Measurements from ENCODE around the gene DNAH12. TPM values are rescaled to one million over a fixed set of nuclear protein-coding genes. Genes with fewer than 3 reads are reported as not detected.
"Not testable (repeated sequence)": the region's sequence is repeated elsewhere in the genome, so short reads cannot be mapped to it uniquely, and the experiment has no call there.

Gene DNAH12
- total and polyA plus RNA-seq, 9 of the 15 experiments (the other 6 are each of a cell fraction or from before 2014, with no cell fraction given): 0.01 to 0.04 (median 0.01) TPM; not detected in 5

DNA sequence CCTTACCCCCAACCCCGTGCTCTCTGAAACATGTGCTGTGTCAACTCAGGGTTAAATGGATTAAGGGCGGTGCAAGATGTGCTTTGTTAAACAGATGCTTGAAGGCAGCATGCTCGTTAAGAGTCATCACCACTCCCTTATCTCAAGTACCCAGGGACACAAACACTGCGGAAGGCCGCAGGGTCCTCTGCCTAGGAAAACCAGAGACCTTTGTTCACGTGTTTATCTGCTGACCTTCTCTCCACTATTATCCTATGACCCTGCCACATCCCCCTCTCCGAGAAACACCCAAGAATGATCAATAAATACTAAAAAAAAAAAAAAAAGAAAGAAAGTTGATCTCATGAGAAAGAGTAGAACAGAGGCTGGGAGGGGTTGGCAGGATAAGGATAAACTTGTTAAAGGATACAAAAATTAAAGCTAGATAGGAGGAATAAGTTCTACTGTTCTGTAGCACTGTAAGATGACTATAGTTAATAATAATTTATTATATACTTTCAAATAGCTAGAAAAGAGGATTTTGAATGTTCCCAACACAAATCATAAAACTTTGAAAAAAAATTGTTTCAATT lies 205.0 kb downstream of the DNAH12 start:
- H3K4me3 ChIP-seq; CTCF ChIA-PET (ENCODE audit: low intra/inter-chr PET ratio); H3K4me2 ChIP-seq (ENCODE audit: insufficient read depth, low read length); H3K9ac ChIP-seq (ENCODE audit: insufficient read depth in 1 of 2, low read depth in 2 of 2, low read length in 2 of 2); H3K9me1 ChIP-seq (ENCODE audit: control insufficient read depth, insufficient read depth, low read length); H3K4me1 ChIP-seq (replicated peaks in 1 of 2; ENCODE audit: control insufficient read depth in 2 of 2, insufficient read depth in 2 of 2, low read length in 2 of 2); BruUV-seq (replicated peaks); ATAC-seq; FAIRE-seq; in situ Hi-C loops (cut with MboI); H3K9me3 ChIP-seq (replicated peaks; ENCODE audit: control insufficient read depth, insufficient read depth, low read depth, low read length); H3K79me2 ChIP-seq (ENCODE audit: control insufficient read depth, insufficient read depth, low read length); H4K20me1 ChIP-seq (replicated peaks; ENCODE audit: control insufficient read depth, insufficient read depth, low read length); H2AFZ ChIP-seq (ENCODE audit: low read depth, low read length); POLR2A ChIA-PET; intact Hi-C loops (cut with micrococcal nuclease); H3K36me3 ChIP-seq (ENCODE audit: control insufficient read depth, insufficient read depth, low read length); DNase-seq (ENCODE audit: extremely low read depth in 1 of 4, low spot score in 3 of 4); H3K27me3 ChIP-seq (ENCODE audit: control insufficient read depth in 2 of 2, insufficient read depth in 2 of 2, low read length in 2 of 2); H3K27ac ChIP-seq (ENCODE audit: extremely low read depth, low read depth, low read length): not testable (repeated sequence)
- no CpG with 5 or more reads among the region's 7 CpGs for WGBS (ENCODE audit: insufficient coverage, low coverage, missing lambda C conversion rate)
- TF ChIP-seq, protein P1, sequence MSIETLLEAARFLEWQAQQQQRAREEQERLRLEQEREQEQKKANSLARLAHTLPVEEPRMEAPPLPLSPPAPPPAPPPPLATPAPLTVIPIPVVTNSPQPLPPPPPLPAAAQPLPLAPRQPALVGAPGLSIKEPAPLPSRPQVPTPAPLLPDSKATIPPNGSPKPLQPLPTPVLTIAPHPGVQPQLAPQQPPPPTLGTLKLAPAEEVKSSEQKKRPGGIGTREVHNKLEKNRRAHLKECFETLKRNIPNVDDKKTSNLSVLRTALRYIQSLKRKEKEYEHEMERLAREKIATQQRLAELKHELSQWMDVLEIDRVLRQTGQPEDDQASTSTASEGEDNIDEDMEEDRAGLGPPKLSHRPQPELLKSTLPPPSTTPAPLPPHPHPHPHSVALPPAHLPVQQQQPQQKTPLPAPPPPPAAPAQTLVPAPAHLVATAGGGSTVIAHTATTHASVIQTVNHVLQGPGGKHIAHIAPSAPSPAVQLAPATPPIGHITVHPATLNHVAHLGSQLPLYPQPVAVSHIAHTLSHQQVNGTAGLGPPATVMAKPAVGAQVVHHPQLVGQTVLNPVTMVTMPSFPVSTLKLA (conservative IDR thresholded peaks at IDR 0.05): peak; percentile 35 to 79; a peak in 3 of 4 replicates
- TF ChIP-seq ARID1B (IDR thresholded peaks at IDR 0.05) (peak; percentile 86), TRIM24 (IDR thresholded peaks at IDR 0.05) (peak; percentile 75; a peak in 3 of 4 replicates), L3MBTL2 (IDR thresholded peaks at IDR 0.05) (peak; percentile 73), EP400 (IDR thresholded peaks at IDR 0.05) (0 out of 2 replicates have a peak, but pooled peaks have one; percentile 34), SMARCA4 (IDR thresholded peaks at IDR 0.05) (peak; percentile 52; the same call in 1 of the 2 replicates), DMBX1 (CRISPR knock-in tag; IDR thresholded peaks at IDR 0.05; ENCODE audit: borderline replicate concordance) (0 out of 2 replicates have a peak, but pooled peaks have one; percentile 0), DPF2 (IDR thresholded peaks at IDR 0.05) (peak; percentile 72), NCOR1 (IDR thresholded peaks at IDR 0.05) (peak; percentile 82), CBFA2T2 (conservative IDR thresholded peaks at IDR 0.05) (peak; percentile 91)
- TF ChIP-seq, protein P2, sequence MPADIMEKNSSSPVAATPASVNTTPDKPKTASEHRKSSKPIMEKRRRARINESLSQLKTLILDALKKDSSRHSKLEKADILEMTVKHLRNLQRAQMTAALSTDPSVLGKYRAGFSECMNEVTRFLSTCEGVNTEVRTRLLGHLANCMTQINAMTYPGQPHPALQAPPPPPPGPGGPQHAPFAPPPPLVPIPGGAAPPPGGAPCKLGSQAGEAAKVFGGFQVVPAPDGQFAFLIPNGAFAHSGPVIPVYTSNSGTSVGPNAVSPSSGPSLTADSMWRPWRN (IDR thresholded peaks at IDR 0.05; ENCODE audit: low read depth): peak; percentile 41; the same call in 1 of the 2 replicates
- TF ChIP-seq, protein P3, sequence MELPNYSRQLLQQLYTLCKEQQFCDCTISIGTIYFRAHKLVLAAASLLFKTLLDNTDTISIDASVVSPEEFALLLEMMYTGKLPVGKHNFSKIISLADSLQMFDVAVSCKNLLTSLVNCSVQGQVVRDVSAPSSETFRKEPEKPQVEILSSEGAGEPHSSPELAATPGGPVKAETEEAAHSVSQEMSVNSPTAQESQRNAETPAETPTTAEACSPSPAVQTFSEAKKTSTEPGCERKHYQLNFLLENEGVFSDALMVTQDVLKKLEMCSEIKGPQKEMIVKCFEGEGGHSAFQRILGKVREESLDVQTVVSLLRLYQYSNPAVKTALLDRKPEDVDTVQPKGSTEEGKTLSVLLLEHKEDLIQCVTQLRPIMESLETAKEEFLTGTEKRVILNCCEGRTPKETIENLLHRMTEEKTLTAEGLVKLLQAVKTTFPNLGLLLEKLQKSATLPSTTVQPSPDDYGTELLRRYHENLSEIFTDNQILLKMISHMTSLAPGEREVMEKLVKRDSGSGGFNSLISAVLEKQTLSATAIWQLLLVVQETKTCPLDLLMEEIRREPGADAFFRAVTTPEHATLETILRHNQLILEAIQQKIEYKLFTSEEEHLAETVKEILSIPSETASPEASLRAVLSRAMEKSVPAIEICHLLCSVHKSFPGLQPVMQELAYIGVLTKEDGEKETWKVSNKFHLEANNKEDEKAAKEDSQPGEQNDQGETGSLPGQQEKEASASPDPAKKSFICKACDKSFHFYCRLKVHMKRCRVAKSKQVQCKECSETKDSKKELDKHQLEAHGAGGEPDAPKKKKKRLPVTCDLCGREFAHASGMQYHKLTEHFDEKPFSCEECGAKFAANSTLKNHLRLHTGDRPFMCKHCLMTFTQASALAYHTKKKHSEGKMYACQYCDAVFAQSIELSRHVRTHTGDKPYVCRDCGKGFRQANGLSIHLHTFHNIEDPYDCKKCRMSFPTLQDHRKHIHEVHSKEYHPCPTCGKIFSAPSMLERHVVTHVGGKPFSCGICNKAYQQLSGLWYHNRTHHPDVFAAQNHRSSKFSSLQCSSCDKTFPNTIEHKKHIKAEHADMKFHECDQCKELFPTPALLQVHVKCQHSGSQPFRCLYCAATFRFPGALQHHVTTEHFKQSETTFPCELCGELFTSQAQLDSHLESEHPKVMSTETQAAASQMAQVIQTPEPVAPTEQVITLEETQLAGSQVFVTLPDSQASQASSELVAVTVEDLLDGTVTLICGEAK (IDR thresholded peaks at IDR 0.05): 0 out of 2 replicates have a peak, but pooled peaks have one; percentile 43
- TF ChIP-seq, protein P3 (CRISPR knock-in tag; IDR thresholded peaks at IDR 0.05): not testable (repeated sequence)
